Ovary (tissue), 9 donors: ENCODE data around the gene SLC51A. TPM values are rescaled to one million over a fixed set of nuclear protein-coding genes. Genes with fewer than 3 reads are reported as not detected.
"Not testable (repeated sequence)": the region's sequence is repeated elsewhere in the genome, so short reads cannot be mapped to it uniquely, and the experiment has no call there.

Experiments used
- DNase-seq, 5 donors: peaks; one replicate each; pipeline ENCODE4 v3.0.0-alpha.2; 2019 to 2020
- H3K27ac ChIP-seq, 2 donors: fragments of 200-600 bp; one replicate each; pipeline versions ENCODE4 v1.5.1 to v1.8.0; 2019 to 2022
- H3K27me3 ChIP-seq: fragments of 200-600 bp; one replicate; pipeline ENCODE4 v1.8.0; 2022
- H3K36me3 ChIP-seq: fragments of 200-600 bp; sonication (generic); one replicate; pipeline ENCODE4 v1.5.1; 2019
- H3K4me1 ChIP-seq: one replicate; pipeline ENCODE4 v1.8.1; 2013; ENCODE audit warnings: mild to moderate bottlenecking, moderate library complexity; ENCODE audit not compliant: insufficient read depth
- H3K4me3 ChIP-seq: fragments of 200-600 bp; sonication (generic); one replicate; pipeline ENCODE4 v1.5.1; 2017
- H3K9me3 ChIP-seq, 2 donors: fragments of 200-600 bp in 1 of 2; sonication (generic) in 1 of 2; one replicate each; pipeline versions ENCODE4 v1.5.1 to v1.8.1; 2013 to 2019; ENCODE audit warnings: mild to moderate bottlenecking in 1 of 2, moderate library complexity in 1 of 2
- EP300 ChIP-seq: sonication (generic); formaldehyde crosslinking; IDR thresholded peaks from one replicate; pipeline ENCODE4 v1.6.1; 2017; ENCODE audit warnings: antibody characterized with exemption
- POLR2A ChIP-seq: fragments of 450-650 bp; IDR thresholded peaks from one replicate; pipeline ENCODE4 v1.6.1; 2017; ENCODE audit warnings: antibody characterized with exemption, mild to moderate bottlenecking, moderate library complexity
- WGBS, 3 donors: extraction: QIAGEN DNeasy Blood & Tissue Kit in 1 of 3; methylation state at CpG; one replicate each; pipeline versions ENCODE4 v1.1.5 to v1.1.7; 2013 to 2017; 5-methylcytosine and 5-hydroxymethylcytosine counted together
- intact Hi-C, 4 donors: fragments of 100-400 bp; cut with DNase I; formaldehyde crosslinking; loops; one replicate each; pipeline versions ENCODE4 v1.11.0 to v1.15.1; 2022 to 2023
- polyA plus RNA-seq, 2 donors: library from polyadenylated mRNA; stranded (reverse); fragments of 200-250 nt in 1 of 2; fragments of 350-450 nt in 1 of 2; fragmentation: Illumina TruSeq in 1 of 2; extraction: RNeasy Lipid Tissue Mini Kit (QIAGEN cat#74804) in 1 of 2; gene quantifications; one replicate each; pipeline ENCODE4 v1.2.3, GENCODE V29; 2013 to 2014
- total RNA-seq, 7 donors: library from RNA; depleted of rRNA in 2 of 7; stranded (reverse); fragments of >200 nt in 2 of 7; fragmentation: NEBNext Ultra II Directional in 3 of 7; extraction: Animal tissue kit (Norgen Biotek cat#: 25700) in 3 of 7; gene quantifications; one replicate each; pipeline versions ENCODE4 v1.1.0 to v1.2.4, GENCODE V29; 2016 to 2023
- TF ChIP-seq, protein P1 (sequence below), 3 donors: fragments of 450-650 bp in 2 of 3; fragments of 200-600 bp in 1 of 3; IDR thresholded peaks; one replicate each; pipeline versions ENCODE4 v1.5.1 to v1.8.0; 2016 to 2022; ENCODE audit warnings: antibody characterized with exemption in 3 of 3, mild to moderate bottlenecking in 1 of 3
- donor health status: DM: no; HTN: no; CAD: no; lungs with moderate emphysema.
- donor health status: DM: no; HTN: no; CAD: no.
- donor health status: Bipolar disorder and iron deficiency.
- donor health status: DM: yes; HTN: yes; CAD: no.
- donor health status: DM: no; HTN: no; CAD: no.
- donor health status: DM: yes; HTN: yes; CAD: no.

Gene SLC51A
- total and polyA plus RNA-seq, 9 donors = 2.6 to 14.2 (median 9.0) TPM

DNA sequence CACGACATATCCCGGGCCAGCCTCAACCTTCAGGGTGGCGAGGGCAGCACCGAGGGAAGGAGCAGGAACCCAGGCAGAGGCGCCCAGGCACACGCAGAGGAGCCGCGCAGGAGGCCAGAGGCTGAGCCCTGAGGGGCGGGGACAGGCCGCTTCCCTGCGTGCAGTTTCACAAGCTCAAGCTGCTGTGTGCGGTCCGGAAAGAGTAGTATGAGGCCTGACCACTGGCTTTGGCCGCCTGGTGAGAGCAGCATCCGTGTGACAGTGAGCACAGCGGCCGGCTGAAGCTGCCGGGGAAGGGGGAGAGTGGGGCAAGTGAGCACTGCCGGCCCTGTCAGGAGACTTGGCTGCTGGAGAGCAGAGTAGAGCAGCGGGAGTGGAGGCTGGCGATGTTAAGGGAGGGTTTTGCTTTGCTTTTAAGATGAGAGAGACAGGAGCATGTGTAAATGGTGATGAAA lies 13.8 kb upstream of the SLC51A start:
- Histone ChIP-seq H3K27ac (peak overlapping the region in 1 of 2 donors; percentile 60), H3K36me3 (no peaks in the 10 kb centered on the region), H3K9me3 (no peaks in the 10 kb centered on the region), H3K27me3 (no peaks in the 10 kb centered on the region), H3K4me3 (no peak overlapping the region), H3K4me1 (peaks cover 6% of the 10 kb centered on the region)
- 29 to 63% (median 60%) methylated on average over 21 of the region's 21 CpGs for WGBS, 3 donors
- peak in 4 of 5 donors; percentile 50 to 66 (median 58) for DNase-seq
- intact Hi-C loops = no loop called here
- TF ChIP-seq EP300 (no peak), POLR2A (no peak)
- TF ChIP-seq, protein P1, sequence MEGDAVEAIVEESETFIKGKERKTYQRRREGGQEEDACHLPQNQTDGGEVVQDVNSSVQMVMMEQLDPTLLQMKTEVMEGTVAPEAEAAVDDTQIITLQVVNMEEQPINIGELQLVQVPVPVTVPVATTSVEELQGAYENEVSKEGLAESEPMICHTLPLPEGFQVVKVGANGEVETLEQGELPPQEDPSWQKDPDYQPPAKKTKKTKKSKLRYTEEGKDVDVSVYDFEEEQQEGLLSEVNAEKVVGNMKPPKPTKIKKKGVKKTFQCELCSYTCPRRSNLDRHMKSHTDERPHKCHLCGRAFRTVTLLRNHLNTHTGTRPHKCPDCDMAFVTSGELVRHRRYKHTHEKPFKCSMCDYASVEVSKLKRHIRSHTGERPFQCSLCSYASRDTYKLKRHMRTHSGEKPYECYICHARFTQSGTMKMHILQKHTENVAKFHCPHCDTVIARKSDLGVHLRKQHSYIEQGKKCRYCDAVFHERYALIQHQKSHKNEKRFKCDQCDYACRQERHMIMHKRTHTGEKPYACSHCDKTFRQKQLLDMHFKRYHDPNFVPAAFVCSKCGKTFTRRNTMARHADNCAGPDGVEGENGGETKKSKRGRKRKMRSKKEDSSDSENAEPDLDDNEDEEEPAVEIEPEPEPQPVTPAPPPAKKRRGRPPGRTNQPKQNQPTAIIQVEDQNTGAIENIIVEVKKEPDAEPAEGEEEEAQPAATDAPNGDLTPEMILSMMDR (IDR thresholded peaks at IDR 0.05) = no peak

DNA sequence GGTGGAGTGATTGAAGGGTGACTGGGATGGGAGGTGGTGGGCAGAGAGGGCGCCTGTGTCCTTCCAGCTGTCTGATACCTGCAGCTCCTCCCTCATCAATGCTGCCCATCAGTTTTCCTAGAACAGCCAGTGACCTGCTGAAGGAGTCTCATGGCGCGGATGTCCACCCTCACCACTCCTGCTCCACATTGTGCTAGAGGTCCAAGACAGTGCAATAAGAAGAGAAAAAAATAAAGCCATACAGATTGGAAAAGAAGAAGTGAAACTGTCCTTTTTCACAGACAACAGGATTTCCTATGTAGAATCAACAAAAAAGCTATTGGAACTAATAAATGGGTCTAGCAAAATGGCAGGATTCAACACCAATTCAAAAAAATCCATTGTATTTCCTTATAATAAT lies 12.5 kb upstream of the SLC51A start:
- 84 to 95% (median 86%) methylated on average over 3 of the region's 3 CpGs for WGBS, 3 donors
- H3K4me3 ChIP-seq = no peak overlapping the region
- no peaks in the 10 kb centered on the region for H3K36me3 ChIP-seq
- intact Hi-C loops = no loop called here
- H3K27me3 ChIP-seq = no peaks in the 10 kb centered on the region
- TF ChIP-seq EP300 (no peak), POLR2A (no peak)
- TF ChIP-seq, protein P1 (IDR thresholded peaks at IDR 0.05) = no peak
- no peaks in the 10 kb centered on the region for H3K9me3 ChIP-seq
- H3K27ac ChIP-seq = no peak overlapping the region
- no peak for DNase-seq
- peaks cover 6% of the 10 kb centered on the region for H3K4me1 ChIP-seq

DNA sequence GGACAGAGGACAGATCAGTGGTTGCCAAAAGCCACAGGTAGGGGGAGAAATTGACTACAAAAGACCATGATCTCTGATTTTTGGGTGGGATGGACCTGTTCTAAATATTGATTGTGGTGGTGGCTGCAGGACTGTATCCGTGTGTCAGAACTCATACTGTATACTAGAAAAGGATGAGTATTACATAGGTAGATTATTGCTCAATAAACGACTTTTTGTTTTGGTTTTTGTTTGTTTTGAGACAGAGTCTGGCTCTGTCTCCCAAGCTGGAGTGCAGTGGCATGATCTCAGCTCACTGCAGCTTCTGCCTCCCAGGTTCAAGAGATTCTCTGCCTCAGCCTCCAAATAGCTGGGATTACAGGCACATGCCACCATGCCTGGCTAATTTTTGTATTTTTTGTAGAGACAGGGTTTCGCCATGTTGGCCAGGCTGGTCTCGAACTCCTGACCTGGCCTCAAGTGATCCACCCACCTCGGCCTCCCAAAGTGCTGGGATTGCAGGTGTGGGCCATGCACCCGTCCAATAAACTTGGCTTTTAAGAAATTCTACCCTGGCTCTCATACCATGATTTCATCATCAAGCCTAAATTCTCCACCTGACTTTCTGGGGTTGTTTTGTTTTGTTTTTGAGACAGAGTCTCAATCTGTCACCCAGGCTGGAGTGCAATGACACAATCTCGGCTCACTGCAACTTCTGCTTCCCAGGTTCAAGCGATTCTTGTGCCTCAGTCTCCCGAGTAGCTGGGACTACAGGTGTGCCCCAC lies 10.7 kb upstream of the SLC51A start:
- H3K36me3 ChIP-seq, H3K27ac ChIP-seq, DNase-seq, H3K4me1 ChIP-seq, H3K4me3 ChIP-seq, H3K27me3 ChIP-seq, intact Hi-C loops, H3K9me3 ChIP-seq: not testable (repeated sequence)
- WGBS, 3 donors = 90 to 91% (median 91%) methylated on average over 9 of the region's 9 CpGs

DNA sequence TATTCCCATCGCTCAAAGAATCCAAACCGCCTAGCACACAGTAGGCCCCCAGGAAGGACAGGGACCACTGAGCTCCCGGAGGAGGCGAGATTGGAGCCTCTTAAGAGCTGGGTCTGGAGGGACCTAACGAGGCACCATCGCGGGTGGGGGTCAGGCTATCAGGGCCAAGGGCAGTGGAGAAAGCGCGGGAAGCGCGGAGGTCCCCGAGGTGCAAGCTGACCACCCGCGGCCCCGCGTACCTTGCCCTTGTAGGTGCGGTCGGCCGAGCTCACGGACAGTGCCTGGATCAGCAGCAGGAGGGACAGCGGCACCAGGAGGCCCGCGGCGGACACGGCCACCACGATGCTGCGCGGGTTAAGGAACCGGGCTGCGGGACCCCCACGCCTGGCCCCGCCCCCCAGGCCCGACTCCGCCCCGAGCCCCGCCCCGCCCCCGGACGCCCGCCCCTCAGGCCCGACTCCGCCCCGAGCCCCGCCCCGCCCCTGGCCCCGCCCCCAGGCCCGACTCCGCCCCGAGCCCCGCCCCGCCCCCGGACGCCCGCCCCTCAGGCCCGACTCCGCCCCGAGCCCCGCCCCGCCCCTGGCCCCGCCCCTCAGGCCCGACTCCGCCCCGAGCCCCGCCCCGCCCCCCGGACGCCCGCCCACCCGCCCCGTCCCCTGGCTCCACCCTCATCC lies 9.0 kb upstream of the SLC51A start:
- WGBS, 3 donors = 15 to 19% (median 16%) methylated on average over 27 to 37 of the region's 70 CpGs
- H3K9me3 ChIP-seq = no peaks in the 10 kb centered on the region
- H3K27ac ChIP-seq = peak overlapping the region in 1 of 2 donors; percentile 29
- intact Hi-C loops = no loop called here
- H3K4me1 ChIP-seq = peaks cover 7% of the 10 kb centered on the region
- TF ChIP-seq, protein P1 (IDR thresholded peaks at IDR 0.05) = no peak
- TF ChIP-seq EP300 (no peak), POLR2A (no peak)
- H3K36me3 ChIP-seq = no peaks in the 10 kb centered on the region
- peak overlapping the region; percentile 31 for H3K4me3 ChIP-seq
- no peaks in the 10 kb centered on the region for H3K27me3 ChIP-seq
- DNase-seq = peak; percentile 52 to 75 (median 70)
